ENCODE results near the gene SASS6.

SASS6 gene

GRCh38 chr1:100115524-100115923 is 17.2 kb downstream of the SASS6 start:
- H3K4me1 ChIP-seq (ENCODE audit: control insufficient read depth, insufficient read depth, low read length), result no peaks in the 10 kb centered on the region
- no peaks in the 10 kb centered on the region for H3K9me3 ChIP-seq (ENCODE audit: control insufficient read depth, insufficient read depth, low read length)
- no peaks in the 10 kb centered on the region for H3K27me3 ChIP-seq (ENCODE audit: control insufficient read depth, insufficient read depth, low read length)
- no CpG with 5 or more reads among the region's 4 CpGs for WGBS (ENCODE audit: insufficient coverage, insufficient read length)
- H3K36me3 ChIP-seq (ENCODE audit: control insufficient read depth, insufficient read depth, low read length), result peaks cover 3% of the 10 kb centered on the region; the same call in 1 of the 2 replicates
- H3K27ac ChIP-seq (ENCODE audit: low read length), result no peak overlapping the region
- H3K4me3 ChIP-seq (ENCODE audit: low read length), result no peak overlapping the region
- DNase-seq (ENCODE audit: low read depth, low spot score), result no peak

GRCh38 chr1:100109554-100110066 is 23.1 kb downstream of the SASS6 start:
- Histone ChIP-seq H3K4me3 (ENCODE audit: low read length) (no peak overlapping the region), H3K9me3 (ENCODE audit: control insufficient read depth, insufficient read depth, low read length) (no peaks in the 10 kb centered on the region), H3K36me3 (ENCODE audit: control insufficient read depth, insufficient read depth, low read length) (peaks cover 3% of the 10 kb centered on the region; the same call in 1 of the 2 replicates), H3K27ac (ENCODE audit: low read length) (no peak overlapping the region), H3K4me1 (ENCODE audit: control insufficient read depth, insufficient read depth, low read length) (no peaks in the 10 kb centered on the region), H3K27me3 (ENCODE audit: control insufficient read depth, insufficient read depth, low read length) (no peaks in the 10 kb centered on the region)
- DNase-seq (ENCODE audit: low read depth, low spot score), result no peak

GRCh38 chr1:100107696-100108095 is 25.0 kb downstream of the SASS6 start:
- Histone ChIP-seq H3K27ac (ENCODE audit: low read length) (no peak overlapping the region), H3K27me3 (ENCODE audit: control insufficient read depth, insufficient read depth, low read length) (no peaks in the 10 kb centered on the region), H3K9me3 (ENCODE audit: control insufficient read depth, insufficient read depth, low read length) (no peaks in the 10 kb centered on the region), H3K4me1 (ENCODE audit: control insufficient read depth, insufficient read depth, low read length) (no peaks in the 10 kb centered on the region), H3K36me3 (ENCODE audit: control insufficient read depth, insufficient read depth, low read length) (peaks cover 11% of the 10 kb centered on the region; the same call in 1 of the 2 replicates), H3K4me3 (ENCODE audit: low read length) (no peak overlapping the region)
- WGBS (ENCODE audit: insufficient coverage, insufficient read length), result no CpG with 5 or more reads among the region's 4 CpGs
- DNase-seq (ENCODE audit: low read depth, low spot score), result no peak

GRCh38 chr1:100101564-100101963 is 31.2 kb downstream of the SASS6 start:
- no peak for DNase-seq (ENCODE audit: low read depth, low spot score)
- Histone ChIP-seq H3K36me3 (ENCODE audit: control insufficient read depth, insufficient read depth, low read length) (peaks cover 11% of the 10 kb centered on the region; the same call in 1 of the 2 replicates), H3K27me3 (ENCODE audit: control insufficient read depth, insufficient read depth, low read length) (no peaks in the 10 kb centered on the region), H3K4me3 (ENCODE audit: low read length) (no peak overlapping the region), H3K27ac (ENCODE audit: low read length) (no peak overlapping the region), H3K4me1 (ENCODE audit: control insufficient read depth, insufficient read depth, low read length) (no peaks in the 10 kb centered on the region), H3K9me3 (ENCODE audit: control insufficient read depth, insufficient read depth, low read length) (no peaks in the 10 kb centered on the region)
- WGBS (ENCODE audit: insufficient coverage, insufficient read length), result no CpG with 5 or more reads among the region's 2 CpGs

- no peaks in the 10 kb centered on the region for H3K27me3 ChIP-seq (ENCODE audit: control insufficient read depth, insufficient read depth, low read length)
- peaks cover 8% of the 10 kb centered on the region; the same call in 1 of the 2 replicates for H3K36me3 ChIP-seq (ENCODE audit: control insufficient read depth, insufficient read depth, low read length)
- no peaks in the 10 kb centered on the region for H3K9me3 ChIP-seq (ENCODE audit: control insufficient read depth, insufficient read depth, low read length)
- no peak overlapping the region for H3K4me3 ChIP-seq (ENCODE audit: low read length)
- no CpG with 5 or more reads among the region's 1 CpG for WGBS (ENCODE audit: insufficient coverage, insufficient read length)
- H3K4me1 ChIP-seq (ENCODE audit: control insufficient read depth, insufficient read depth, low read length), result no peaks in the 10 kb centered on the region
- DNase-seq (ENCODE audit: low read depth, low spot score), result no peak
- no peak overlapping the region for H3K27ac ChIP-seq (ENCODE audit: low read length)
Observed at GRCh38 chr1:100100202-100100601, 32.5 kb downstream of the SASS6 start.

- H3K36me3 ChIP-seq (ENCODE audit: control insufficient read depth, insufficient read depth, low read length), result peaks cover 5% of the 10 kb centered on the region; the same call in 1 of the 2 replicates
- no peaks in the 10 kb centered on the region for H3K4me1 ChIP-seq (ENCODE audit: control insufficient read depth, insufficient read depth, low read length)
- H3K4me3 ChIP-seq (ENCODE audit: low read length), result no peak overlapping the region
- DNase-seq (ENCODE audit: low read depth, low spot score), result no peak
- H3K27me3 ChIP-seq (ENCODE audit: control insufficient read depth, insufficient read depth, low read length), result no peaks in the 10 kb centered on the region
- no peak overlapping the region for H3K27ac ChIP-seq (ENCODE audit: low read length)
- H3K9me3 ChIP-seq (ENCODE audit: control insufficient read depth, insufficient read depth, low read length), result no peaks in the 10 kb centered on the region
- WGBS (ENCODE audit: insufficient coverage, insufficient read length), result no CpG with 5 or more reads among the region's 3 CpGs
Observed at GRCh38 chr1:100090471-100090870, 42.3 kb downstream of the SASS6 start.

- no CpG with 5 or more reads among the region's 1 CpG for WGBS (ENCODE audit: insufficient coverage, insufficient read length)
- peaks cover 5% of the 10 kb centered on the region; the same call in 1 of the 2 replicates for H3K36me3 ChIP-seq (ENCODE audit: control insufficient read depth, insufficient read depth, low read length)
- no peak overlapping the region for H3K4me3 ChIP-seq (ENCODE audit: low read length)
- H3K27ac ChIP-seq (ENCODE audit: low read length), result no peak overlapping the region
- no peaks in the 10 kb centered on the region for H3K9me3 ChIP-seq (ENCODE audit: control insufficient read depth, insufficient read depth, low read length)
- no peak for DNase-seq (ENCODE audit: low read depth, low spot score)
- H3K4me1 ChIP-seq (ENCODE audit: control insufficient read depth, insufficient read depth, low read length), result no peaks in the 10 kb centered on the region
- no peaks in the 10 kb centered on the region for H3K27me3 ChIP-seq (ENCODE audit: control insufficient read depth, insufficient read depth, low read length)
Observed at GRCh38 chr1:100089082-100089481, 43.6 kb downstream of the SASS6 start.

GRCh38 chr1:100087396-100087795 is 45.3 kb downstream of the SASS6 start:
- H3K27ac ChIP-seq (ENCODE audit: low read length), result no peak overlapping the region
- no peak overlapping the region for H3K4me3 ChIP-seq (ENCODE audit: low read length)
- H3K27me3 ChIP-seq (ENCODE audit: control insufficient read depth, insufficient read depth, low read length), result no peaks in the 10 kb centered on the region
- WGBS (ENCODE audit: insufficient coverage, insufficient read length), result no CpG with 5 or more reads among the region's 1 CpG
- H3K36me3 ChIP-seq (ENCODE audit: control insufficient read depth, insufficient read depth, low read length), result no peaks in the 10 kb centered on the region
- DNase-seq (ENCODE audit: low read depth, low spot score), result no peak
- H3K4me1 ChIP-seq (ENCODE audit: control insufficient read depth, insufficient read depth, low read length), result no peaks in the 10 kb centered on the region
- H3K9me3 ChIP-seq (ENCODE audit: control insufficient read depth, insufficient read depth, low read length), result no peaks in the 10 kb centered on the region

GRCh38 chr1:100080331-100080730 is 52.4 kb downstream of the SASS6 start:
- WGBS (ENCODE audit: insufficient coverage, insufficient read length), result no CpG with 5 or more reads among the region's 3 CpGs
- no peak for DNase-seq (ENCODE audit: low read depth, low spot score)
- Histone ChIP-seq H3K36me3 (ENCODE audit: control insufficient read depth, insufficient read depth, low read length) (peaks cover 7% of the 10 kb centered on the region; the same call in 1 of the 2 replicates), H3K9me3 (ENCODE audit: control insufficient read depth, insufficient read depth, low read length) (no peaks in the 10 kb centered on the region), H3K4me3 (ENCODE audit: low read length) (no peak overlapping the region), H3K27ac (ENCODE audit: low read length) (no peak overlapping the region), H3K27me3 (ENCODE audit: control insufficient read depth, insufficient read depth, low read length) (no peaks in the 10 kb centered on the region), H3K4me1 (ENCODE audit: control insufficient read depth, insufficient read depth, low read length) (no peaks in the 10 kb centered on the region)

GRCh38 chr1:100077531-100077930 is 55.2 kb downstream of the SASS6 start:
- WGBS (ENCODE audit: insufficient coverage, insufficient read length), result no CpG with 5 or more reads among the region's 5 CpGs
- H3K4me3 ChIP-seq (ENCODE audit: low read length), result no peak overlapping the region
- no peak overlapping the region for H3K27ac ChIP-seq (ENCODE audit: low read length)
- H3K4me1 ChIP-seq (ENCODE audit: control insufficient read depth, insufficient read depth, low read length), result no peaks in the 10 kb centered on the region
- H3K36me3 ChIP-seq (ENCODE audit: control insufficient read depth, insufficient read depth, low read length), result peaks cover 7% of the 10 kb centered on the region; the same call in 1 of the 2 replicates
- no peak for DNase-seq (ENCODE audit: low read depth, low spot score)
- H3K9me3 ChIP-seq (ENCODE audit: control insufficient read depth, insufficient read depth, low read length), result no peaks in the 10 kb centered on the region
- no peaks in the 10 kb centered on the region for H3K27me3 ChIP-seq (ENCODE audit: control insufficient read depth, insufficient read depth, low read length)

- Histone ChIP-seq H3K4me1 (ENCODE audit: control insufficient read depth, insufficient read depth, low read length) (no peaks in the 10 kb centered on the region), H3K27me3 (ENCODE audit: control insufficient read depth, insufficient read depth, low read length) (no peaks in the 10 kb centered on the region), H3K27ac (ENCODE audit: low read length) (no peak overlapping the region), H3K4me3 (ENCODE audit: low read length) (no peak overlapping the region), H3K9me3 (ENCODE audit: control insufficient read depth, insufficient read depth, low read length) (no peaks in the 10 kb centered on the region), H3K36me3 (ENCODE audit: control insufficient read depth, insufficient read depth, low read length) (peaks cover 4% of the 10 kb centered on the region; the same call in 1 of the 2 replicates)
- no peak for DNase-seq (ENCODE audit: low read depth, low spot score)
Observed at GRCh38 chr1:100076744-100077143, 56.0 kb downstream of the SASS6 start.

Data from iPS DF 6.9 (cell line).